Activated CD4-positive, alpha-beta memory T cell treated with anti-CD3 and anti-CD28 coated beads for 36 hours (primary cell): ENCODE data around the gene ALOX12B. TPM values are rescaled to one million over a fixed set of nuclear protein-coding genes. Genes with fewer than 3 reads are reported as not detected.

Experiments used
- CTCF ChIA-PET: fragments of 350-600 bp; sonication (Branson Sonifier 250); formaldehyde crosslinking; loops from one replicate; lab custom pipeline; 2021; ENCODE audit warnings: antibody characterized with exemption, inconsistent platforms; lab: Charles Lee
- POLR2A ChIA-PET: fragments of 350-600 bp; sonication (Branson Sonifier 250); formaldehyde crosslinking; loops from one replicate; lab custom pipeline; 2021; ENCODE audit warnings: antibody characterized with exemption; lab: Charles Lee
- DNase-seq: peaks from one replicate; pipeline ENCODE4 v3.0.0-alpha.2; 2020
- H3K27ac Mint-ChIP-seq: one replicate; pipeline ENCODE4 v1.8.0; 2021; ENCODE audit warnings: mixed read lengths
- H3K27me3 Mint-ChIP-seq: one replicate; pipeline ENCODE4 v1.8.0; 2021; ENCODE audit warnings: mixed read lengths
- H3K36me3 Mint-ChIP-seq: one replicate; pipeline ENCODE4 v1.8.0; 2021; ENCODE audit warnings: mixed read lengths
- H3K4me1 Mint-ChIP-seq: one replicate; pipeline ENCODE4 v1.8.0; 2021; ENCODE audit warnings: low read depth, mixed read lengths
- H3K4me3 Mint-ChIP-seq: one replicate; pipeline ENCODE4 v1.8.0; 2021; ENCODE audit warnings: mild to moderate bottlenecking, mixed read lengths
- H3K9me3 Mint-ChIP-seq: one replicate; pipeline ENCODE4 v1.8.0; 2021; ENCODE audit warnings: mixed read lengths
- intact Hi-C: fragments of 100-400 bp; cut with micrococcal nuclease; formaldehyde crosslinking; loops from one replicate; pipeline ENCODE4 v1.15.1; 2023
- total RNA-seq, 2 experiments: library from RNA; stranded (reverse); gene quantifications; one replicate each; pipeline ENCODE4 v1.2.3, GENCODE V29; 2021

ALOX12B gene
- total RNA-seq, 2 experiments from 2014 or later: 2.1 to 2.3 TPM

GRCh38 chr17:8103549-8103948, 16.0 kb upstream of the ALOX12B start:
- POLR2A ChIA-PET: no interaction called here
- H3K27ac Mint-ChIP-seq: no peak overlapping the region

GRCh38 chr17:8101721-8102120, 14.2 kb upstream of the ALOX12B start:
- no peaks in the 10 kb centered on the region for H3K9me3 Mint-ChIP-seq
- no peaks in the 10 kb centered on the region for H3K36me3 Mint-ChIP-seq
- POLR2A ChIA-PET: no interaction called here
- DNase-seq: no peak
- no peaks in the 10 kb centered on the region for H3K27me3 Mint-ChIP-seq
- intact Hi-C loops: no loop called here
- peaks cover 8% of the 10 kb centered on the region for H3K4me1 Mint-ChIP-seq
- no peak overlapping the region for H3K27ac Mint-ChIP-seq
- no peak overlapping the region for H3K4me3 Mint-ChIP-seq
- CTCF ChIA-PET: interaction anchor here (0.5 to 12.5 kb wide), 6 partner anchors 9 to 66 kb away, joined by 3 to 172 read pairs (median 14); no protein-coding TSS in a partner anchor

More at GRCh38 chr17:8103549-8103948, 16.0 kb upstream of the ALOX12B start:
- Mint-ChIP-seq H3K4me3 (no peak overlapping the region), H3K4me1 (peaks cover 8% of the 10 kb centered on the region), H3K36me3 (no peaks in the 10 kb centered on the region), H3K27me3 (no peaks in the 10 kb centered on the region), H3K9me3 (no peaks in the 10 kb centered on the region)
- DNase-seq: no peak
- intact Hi-C loops: no loop called here
- CTCF ChIA-PET: interaction anchor here (1.8 to 12.5 kb wide), 4 partner anchors 11 to 44 kb away, joined by 5 to 172 read pairs (median 26); partner anchors contain the start of gene ALOXE3

- no peaks in the 10 kb centered on the region for H3K4me1 Mint-ChIP-seq
- DNase-seq: no peak
- no peaks in the 10 kb centered on the region for H3K36me3 Mint-ChIP-seq
- H3K27me3 Mint-ChIP-seq: no peaks in the 10 kb centered on the region
- POLR2A ChIA-PET: interaction anchor here (0.6 kb wide), 2 partner anchors 14 to 150 kb away, joined by 3 read pairs; no protein-coding TSS in a partner anchor
- H3K27ac Mint-ChIP-seq: no peak overlapping the region
- intact Hi-C loops: no loop called here
- CTCF ChIA-PET: interaction anchor here (0.6 to 5.0 kb wide), 6 partner anchors 10 to 67 kb away, joined by 3 to 28 read pairs (median 4); no protein-coding TSS in a partner anchor
- H3K9me3 Mint-ChIP-seq: no peaks in the 10 kb centered on the region
- H3K4me3 Mint-ChIP-seq: no peak overlapping the region
Observed at GRCh38 chr17:8100763-8101162, 13.2 kb upstream of the ALOX12B start.

- Mint-ChIP-seq H3K9me3 (no peaks in the 10 kb centered on the region), H3K27me3 (no peaks in the 10 kb centered on the region), H3K27ac (no peak overlapping the region), H3K4me1 (no peaks in the 10 kb centered on the region), H3K4me3 (no peak overlapping the region), H3K36me3 (no peaks in the 10 kb centered on the region)
- ChIA-PET CTCF (interaction anchor here (0.6 to 5.0 kb wide), 4 partner anchors 10 to 68 kb away, joined by 3 to 28 read pairs (median 14); no protein-coding TSS in a partner anchor), POLR2A (interaction anchor here (0.6 kb wide), 1 partner anchor 15 kb away, joined by 3 read pairs; no protein-coding TSS in a partner anchor)
- intact Hi-C loops: no loop called here
- no peak for DNase-seq
Observed at GRCh38 chr17:8100111-8100510, 12.6 kb upstream of the ALOX12B start.

- H3K27me3 Mint-ChIP-seq: peaks cover 6% of the 10 kb centered on the region
- H3K9me3 Mint-ChIP-seq: no peaks in the 10 kb centered on the region
- POLR2A ChIA-PET: no interaction called here
- H3K36me3 Mint-ChIP-seq: no peaks in the 10 kb centered on the region
- peaks cover 10% of the 10 kb centered on the region for H3K4me1 Mint-ChIP-seq
- CTCF ChIA-PET: interaction anchor here (0.8 kb wide), 1 partner anchor 17 kb away, joined by 3 read pairs; no protein-coding TSS in a partner anchor
- intact Hi-C loops: no loop called here
- no peak overlapping the region for H3K27ac Mint-ChIP-seq
- DNase-seq: no peak
- no peak overlapping the region for H3K4me3 Mint-ChIP-seq
Observed at GRCh38 chr17:8096541-8096940, 9.0 kb upstream of the ALOX12B start.

GRCh38 chr17:8095361-8095760, 7.8 kb upstream of the ALOX12B start:
- POLR2A ChIA-PET: no interaction called here
- Mint-ChIP-seq H3K9me3 (no peaks in the 10 kb centered on the region), H3K36me3 (no peaks in the 10 kb centered on the region), H3K4me3 (no peak overlapping the region), H3K4me1 (peaks cover 10% of the 10 kb centered on the region), H3K27ac (no peak overlapping the region), H3K27me3 (peaks cover 14% of the 10 kb centered on the region)
- no peak for DNase-seq
- CTCF ChIA-PET: interaction anchor here (1.1 to 13.4 kb wide), 5 partner anchors 12 to 200 kb away, joined by 8 to 172 read pairs (median 92); partner anchors contain the start of genes ALOXE3, HES7 and SLC25A35
- intact Hi-C loops: no loop called here

- CTCF ChIA-PET: interaction anchor here (0.7 to 13.4 kb wide), 6 partner anchors 10 to 63 kb away, joined by 3 to 172 read pairs (median 42); partner anchors contain the start of gene ALOXE3
- no peaks in the 10 kb centered on the region for H3K9me3 Mint-ChIP-seq
- DNase-seq: no peak
- H3K4me3 Mint-ChIP-seq: no peak overlapping the region
- peaks cover 10% of the 10 kb centered on the region for H3K4me1 Mint-ChIP-seq
- H3K36me3 Mint-ChIP-seq: no peaks in the 10 kb centered on the region
- H3K27ac Mint-ChIP-seq: no peak overlapping the region
- POLR2A ChIA-PET: no interaction called here
- intact Hi-C loops: no loop called here
- H3K27me3 Mint-ChIP-seq: peaks cover 24% of the 10 kb centered on the region
Observed at GRCh38 chr17:8091033-8091687, 3.6 kb upstream of the ALOX12B start.

GRCh38 chr17:8089728-8090127, 2.2 kb upstream of the ALOX12B start:
- H3K9me3 Mint-ChIP-seq: no peaks in the 10 kb centered on the region
- CTCF ChIA-PET: interaction anchor here (3.5 to 13.4 kb wide), 4 partner anchors 13 to 31 kb away, joined by 19 to 172 read pairs (median 116); partner anchors contain the start of gene ALOXE3
- no peaks in the 10 kb centered on the region for H3K36me3 Mint-ChIP-seq

GRCh38 chr17:8087952-8088230, 375 bp upstream of the ALOX12B start:
- Mint-ChIP-seq H3K27me3 (peaks cover 26% of the 10 kb centered on the region), H3K4me3 (no peak overlapping the region)
- CTCF ChIA-PET: interaction anchor here (2.7 to 13.4 kb wide), 2 partner anchors 12 to 23 kb away, joined by 17 to 169 read pairs; no protein-coding TSS in a partner anchor

More at GRCh38 chr17:8089728-8090127, 2.2 kb upstream of the ALOX12B start:
- Mint-ChIP-seq H3K27ac (no peak overlapping the region), H3K27me3 (peaks cover 25% of the 10 kb centered on the region), H3K4me1 (peaks cover 7% of the 10 kb centered on the region), H3K4me3 (no peak overlapping the region)
- DNase-seq: no peak
- intact Hi-C loops: no loop called here
- POLR2A ChIA-PET: no interaction called here

GRCh38 chr17:8084250-8084649, 3.3 kb downstream of the ALOX12B start:
- peaks cover 13% of the 10 kb centered on the region for H3K4me1 Mint-ChIP-seq
- intact Hi-C loops: no loop called here
- CTCF ChIA-PET: interaction anchor here (0.6 to 13.4 kb wide), 4 partner anchors 8 to 222 kb away, joined by 3 to 169 read pairs (median 14); no protein-coding TSS in a partner anchor
- no peaks in the 10 kb centered on the region for H3K9me3 Mint-ChIP-seq
- peaks cover 9% of the 10 kb centered on the region for H3K27me3 Mint-ChIP-seq
- no peak for DNase-seq
- H3K27ac Mint-ChIP-seq: no peak overlapping the region
- no peak overlapping the region for H3K4me3 Mint-ChIP-seq
- peaks cover 11% of the 10 kb centered on the region for H3K36me3 Mint-ChIP-seq
- POLR2A ChIA-PET: no interaction called here

More at GRCh38 chr17:8087952-8088230, 375 bp upstream of the ALOX12B start:
- H3K36me3 Mint-ChIP-seq: no peaks in the 10 kb centered on the region
- intact Hi-C loops: no loop called here
- H3K4me1 Mint-ChIP-seq: no peaks in the 10 kb centered on the region
- no peak overlapping the region for H3K27ac Mint-ChIP-seq
- no peaks in the 10 kb centered on the region for H3K9me3 Mint-ChIP-seq
- no peak for DNase-seq
- POLR2A ChIA-PET: interaction anchor here (1.0 kb wide), 1 partner anchor 14 kb away, joined by 3 read pairs; no protein-coding TSS in a partner anchor

- ChIA-PET POLR2A (no interaction called here), CTCF (interaction anchor here (1.0 to 13.4 kb wide), 4 partner anchors 6 to 56 kb away, joined by 3 to 169 read pairs (median 16); no protein-coding TSS in a partner anchor)
- DNase-seq: no peak
- Mint-ChIP-seq H3K36me3 (peaks cover 11% of the 10 kb centered on the region), H3K9me3 (no peaks in the 10 kb centered on the region), H3K4me1 (peaks cover 13% of the 10 kb centered on the region), H3K4me3 (no peak overlapping the region), H3K27me3 (peaks cover 4% of the 10 kb centered on the region), H3K27ac (no peak overlapping the region)
- intact Hi-C loops: no loop called here
Observed at GRCh38 chr17:8082292-8082691, 5.2 kb downstream of the ALOX12B start.

GRCh38 chr17:8081876-8082275, 5.6 kb downstream of the ALOX12B start:
- peaks cover 11% of the 10 kb centered on the region for H3K36me3 Mint-ChIP-seq
- no peak overlapping the region for H3K4me3 Mint-ChIP-seq
- POLR2A ChIA-PET: no interaction called here
- peaks cover 13% of the 10 kb centered on the region for H3K4me1 Mint-ChIP-seq
- peaks cover 3% of the 10 kb centered on the region for H3K27me3 Mint-ChIP-seq
- H3K9me3 Mint-ChIP-seq: no peaks in the 10 kb centered on the region
- no peak overlapping the region for H3K27ac Mint-ChIP-seq
- DNase-seq: no peak
- CTCF ChIA-PET: interaction anchor here (1.0 to 13.4 kb wide), 5 partner anchors 5 to 37 kb away, joined by 4 to 169 read pairs (median 26); partner anchors contain the start of gene ALOXE3
- intact Hi-C loops: no loop called here
